ENCODE measurements around the gene PRRG4.
"Not testable (repeated sequence)": the region's sequence is repeated elsewhere in the genome, so short reads cannot be mapped to it uniquely, and the experiment has no call there.

The PRRG4 gene

DNA sequence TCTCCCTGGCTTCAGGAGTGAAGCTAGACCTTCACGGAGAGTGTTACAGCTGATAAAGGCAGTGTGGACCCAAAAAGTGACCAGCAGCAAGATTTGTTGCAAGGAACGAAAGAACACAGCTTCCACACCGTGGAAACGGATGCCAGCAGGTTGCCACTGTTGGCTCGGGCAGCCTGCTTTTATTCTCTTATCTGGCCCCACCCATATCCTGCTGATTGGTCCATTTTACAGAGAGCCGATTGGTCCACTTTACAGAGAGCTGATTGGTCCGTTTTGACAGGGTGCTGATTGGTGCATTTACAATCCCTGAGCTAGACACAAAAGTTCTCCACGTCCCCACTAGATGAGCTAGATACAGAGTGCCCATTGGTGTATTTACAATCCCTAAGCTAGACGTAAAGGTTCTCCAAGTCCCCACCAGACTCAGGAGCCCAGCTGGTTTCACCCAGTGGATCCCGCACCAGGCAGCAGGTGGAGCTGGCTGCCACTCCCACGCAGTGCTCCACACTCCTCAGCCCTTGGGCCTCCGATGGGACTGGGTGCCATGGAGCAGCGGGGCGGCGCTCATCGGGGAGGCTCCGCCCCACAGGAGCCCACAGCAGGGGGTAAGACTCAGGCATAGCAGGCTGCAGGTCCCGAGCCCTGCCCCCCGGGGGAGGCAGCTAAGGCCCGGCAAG is 58.1 kb downstream of the PRRG4 start:
- DNase-seq: not testable (repeated sequence)

- DNase-seq: not testable (repeated sequence)
Observed at GRCh38 chr11:32888384-32888710, 58.6 kb downstream of the PRRG4 start.

GRCh38 chr11:32888805-32889204 is 59.1 kb downstream of the PRRG4 start:
- DNase-seq: no peak

- DNase-seq: no peak
Observed at GRCh38 chr11:32890843-32891656, 61.3 kb downstream of the PRRG4 start.

- no peak for DNase-seq
Observed at GRCh38 chr11:32891657-32892354, 62.1 kb downstream of the PRRG4 start.

GRCh38 chr11:32892355-32893092 is 62.8 kb downstream of the PRRG4 start, which contains the start of gene QSER1:
TSS of gene QSER1 (plus strand) at chr11:32892811. CDS start at chr11:32893126, 315 bp downstream.
- peak; percentile 38 for DNase-seq

DNA sequence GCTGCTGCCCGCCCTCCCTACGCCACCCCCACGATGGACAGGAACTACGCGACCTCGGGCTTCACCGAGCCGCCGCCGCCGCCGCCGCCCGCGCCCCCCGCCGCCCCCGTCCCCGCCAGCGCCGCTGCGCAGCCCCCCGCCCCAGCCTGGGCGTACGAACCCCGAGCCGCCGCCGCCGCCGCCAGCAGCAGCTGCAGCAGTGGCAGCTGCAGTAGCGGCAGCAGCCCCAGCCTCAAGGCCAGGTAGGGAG is 63.3 kb downstream of the PRRG4 start:
- DNase-seq: no peak

GRCh38 chr11:32893343-32894148 is 63.8 kb downstream of the PRRG4 start:
- DNase-seq: no peak

DNA sequence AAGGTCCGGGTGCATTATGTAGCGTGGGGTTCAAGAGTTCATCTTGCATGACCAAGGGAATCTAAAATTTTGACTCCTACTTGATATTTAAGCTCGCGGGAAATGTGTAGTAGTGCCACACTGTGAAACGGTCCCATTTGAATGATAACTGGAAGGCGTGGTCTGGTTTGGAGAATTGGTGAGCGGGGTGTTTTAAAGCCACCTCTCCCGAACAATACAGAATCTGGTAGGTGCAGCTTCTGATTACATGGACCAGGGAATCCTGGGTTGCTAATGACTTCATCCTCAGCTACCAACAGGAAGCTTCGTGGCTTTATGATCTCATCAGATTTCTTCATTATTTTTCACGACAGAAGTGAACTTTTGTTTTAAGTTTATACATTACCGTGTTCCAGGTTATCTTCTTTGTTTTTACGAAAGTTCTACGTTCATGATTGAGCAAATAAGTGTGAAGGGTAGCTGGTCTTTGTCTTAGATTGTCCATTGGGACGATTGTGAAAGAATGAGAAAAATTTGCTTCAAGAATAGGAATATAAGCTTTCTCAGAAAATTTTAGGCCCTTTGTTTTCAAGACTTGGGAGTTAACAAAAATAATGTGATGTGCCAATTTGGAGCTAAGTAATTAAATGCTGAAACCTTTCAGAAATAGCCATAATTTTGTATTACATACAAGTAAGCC is 64.6 kb downstream of the PRRG4 start:
- DNase-seq: peak; percentile 34

- no peak for DNase-seq
Observed at GRCh38 chr11:32894921-32895320, 65.2 kb downstream of the PRRG4 start.

DNA sequence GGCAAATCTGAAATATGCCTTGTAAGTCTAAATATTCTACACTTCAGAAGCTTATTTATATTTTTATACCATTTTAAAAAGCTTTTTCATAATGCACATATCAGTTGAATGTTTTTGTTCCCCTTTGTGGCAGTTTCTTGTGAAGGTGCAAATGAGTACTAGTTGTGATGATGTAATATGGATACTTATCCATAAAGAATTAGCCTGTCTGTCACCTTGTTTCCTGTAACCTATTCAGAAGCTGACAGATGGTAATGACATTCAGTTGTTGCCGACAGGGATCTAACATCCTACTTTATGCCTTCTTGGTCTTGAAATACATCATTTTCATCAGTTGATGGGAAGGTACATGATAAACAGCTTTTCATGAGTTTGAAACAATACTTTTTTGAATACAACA is 65.7 kb downstream of the PRRG4 start:
- DNase-seq: no peak

GRCh38 chr11:32897103-32897502 is 67.4 kb downstream of the PRRG4 start:
- no peak for DNase-seq

GRCh38 chr11:32899438-32899837 is 69.7 kb downstream of the PRRG4 start:
- no peak for DNase-seq

DNA sequence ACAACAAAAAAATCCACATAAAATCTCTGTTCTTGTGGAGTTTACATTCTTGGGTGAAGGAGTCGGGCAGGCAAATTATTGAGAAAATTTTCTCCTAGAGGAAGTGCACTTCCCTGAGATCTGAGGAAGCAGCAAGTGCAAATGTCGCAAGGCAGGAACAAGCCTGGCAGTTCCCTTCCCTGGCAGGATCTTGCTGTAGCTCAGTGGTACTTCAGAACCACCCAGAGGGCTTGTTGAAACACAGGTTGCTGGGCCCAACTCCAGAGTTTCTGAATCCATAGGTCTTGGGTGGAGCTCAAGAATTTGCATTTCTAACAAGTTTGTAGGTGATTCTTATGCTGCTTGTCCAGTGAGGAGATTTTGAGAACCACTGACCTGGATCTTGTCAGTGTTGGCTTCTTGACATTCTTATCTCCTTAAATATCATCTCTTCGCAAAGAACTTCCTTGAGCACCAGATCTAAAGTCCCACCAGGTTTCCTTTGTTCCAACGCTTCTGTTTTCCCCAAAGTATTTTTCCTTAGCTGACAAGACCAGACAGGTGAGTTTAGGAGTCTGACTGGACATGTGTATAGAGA is 72.5 kb downstream of the PRRG4 start:
- DNase-seq: no peak

DNA sequence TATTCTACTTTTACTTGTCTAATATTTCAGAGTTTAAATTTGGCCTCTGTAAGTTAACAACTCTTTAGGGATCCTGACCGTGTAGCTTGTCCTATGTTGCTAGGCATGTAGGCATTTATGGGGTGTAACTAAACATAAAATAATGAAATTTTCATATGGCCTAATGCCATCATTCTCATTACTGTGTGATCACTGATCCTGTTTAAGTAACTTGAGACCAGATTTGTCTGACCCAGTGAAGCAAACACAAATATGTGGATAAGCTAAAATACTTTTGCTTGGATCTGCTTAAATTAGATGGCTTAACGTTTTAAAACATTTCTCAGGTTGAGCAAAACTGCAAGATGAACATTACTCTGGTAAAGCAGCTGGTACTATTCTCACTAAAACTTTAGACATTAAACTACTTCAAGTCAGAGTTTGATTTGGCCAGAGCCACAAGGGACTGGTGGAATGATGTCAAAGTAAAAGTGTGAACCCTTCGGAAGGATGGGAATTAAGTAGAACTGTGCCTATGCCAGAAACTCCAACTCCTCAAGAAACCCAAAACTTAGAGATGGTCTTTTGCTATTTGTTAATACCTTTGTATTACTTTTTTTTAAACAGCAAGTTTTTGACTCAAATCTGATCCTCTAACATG is 75.4 kb downstream of the PRRG4 start:
- DNase-seq: no peak
